GM19035 (cell line): ENCODE measurements around the gene FLYWCH2.
"Not testable (repeated sequence)": the region's sequence is repeated elsewhere in the genome, so short reads cannot be mapped to it uniquely, and the experiment has no call there.

Source experiments
- ATAC-seq: cut with Tn5 transposase; IDR thresholded peaks from one replicate; pipeline ENCODE4 v1.9.1; 2021; ENCODE audit not compliant: unreplicated experiment

Gene FLYWCH2

GRCh38 chr16:2912330-2913199 lies 29.6 kb downstream of the FLYWCH2 start:
- peak; percentile 23 for ATAC-seq

- no peak for ATAC-seq
Observed at GRCh38 chr16:2913603-2914002, 30.6 kb downstream of the FLYWCH2 start.

GRCh38 chr16:2914233-2914632 lies 31.2 kb downstream of the FLYWCH2 start:
- no peak for ATAC-seq

- no peak for ATAC-seq
Observed at GRCh38 chr16:2915196-2915929, 32.3 kb downstream of the FLYWCH2 start.

GRCh38 chr16:2919511-2920255 lies 36.7 kb downstream of the FLYWCH2 start:
- no peak for ATAC-seq

GRCh38 chr16:2923481-2923880 lies 40.5 kb downstream of the FLYWCH2 start:
- no peak for ATAC-seq

GRCh38 chr16:2924901-2925755 lies 42.1 kb downstream of the FLYWCH2 start:
- no peak for ATAC-seq

GRCh38 chr16:2925951-2926649 lies 43.1 kb downstream of the FLYWCH2 start:
- ATAC-seq = no peak

GRCh38 chr16:2926650-2926999 lies 43.6 kb downstream of the FLYWCH2 start:
- ATAC-seq = no peak

GRCh38 chr16:2927010-2927646 lies 44.1 kb downstream of the FLYWCH2 start:
- ATAC-seq = no peak

- ATAC-seq = not testable (repeated sequence)
Observed at GRCh38 chr16:2928151-2928550, 45.1 kb downstream of the FLYWCH2 start.

GRCh38 chr16:2928796-2929195 lies 45.8 kb downstream of the FLYWCH2 start:
- no peak for ATAC-seq

- ATAC-seq = no peak
Observed at GRCh38 chr16:2929693-2930092, 46.7 kb downstream of the FLYWCH2 start.

- no peak for ATAC-seq
Observed at GRCh38 chr16:2930236-2930635, 47.2 kb downstream of the FLYWCH2 start.

- ATAC-seq = not testable (repeated sequence)
Observed at GRCh38 chr16:2931231-2931914, 48.4 kb downstream of the FLYWCH2 start.

GRCh38 chr16:2933136-2933535 lies 50.1 kb downstream of the FLYWCH2 start:
- no peak for ATAC-seq

- no peak for ATAC-seq
Observed at GRCh38 chr16:2933701-2934100, 50.7 kb downstream of the FLYWCH2 start.

GRCh38 chr16:2934450-2934849 lies 51.4 kb downstream of the FLYWCH2 start:
- no peak for ATAC-seq

- no peak for ATAC-seq
Observed at GRCh38 chr16:2936436-2937011, 53.5 kb downstream of the FLYWCH2 start.
